B cell (primary cell): ENCODE results near the gene CDKL4.

Experiments used
- EZH2 ChIP-seq: IDR thresholded peaks from 2 replicates; pipeline ENCODE4 v1.6.1; 2012; ENCODE audit warnings: borderline replicate concordance, low read depth, mild to moderate bottlenecking, moderate library complexity, low read length; ENCODE audit not compliant: insufficient read depth, poor library complexity, severe bottlenecking
- TF ChIP-seq, protein P1 (sequence below): fragments of 200-600 bp; IDR thresholded peaks from one replicate; pipeline ENCODE4 v1.8.0; 2022; ENCODE audit warnings: antibody characterized with exemption, mild to moderate bottlenecking

- TF ChIP-seq, protein P1, sequence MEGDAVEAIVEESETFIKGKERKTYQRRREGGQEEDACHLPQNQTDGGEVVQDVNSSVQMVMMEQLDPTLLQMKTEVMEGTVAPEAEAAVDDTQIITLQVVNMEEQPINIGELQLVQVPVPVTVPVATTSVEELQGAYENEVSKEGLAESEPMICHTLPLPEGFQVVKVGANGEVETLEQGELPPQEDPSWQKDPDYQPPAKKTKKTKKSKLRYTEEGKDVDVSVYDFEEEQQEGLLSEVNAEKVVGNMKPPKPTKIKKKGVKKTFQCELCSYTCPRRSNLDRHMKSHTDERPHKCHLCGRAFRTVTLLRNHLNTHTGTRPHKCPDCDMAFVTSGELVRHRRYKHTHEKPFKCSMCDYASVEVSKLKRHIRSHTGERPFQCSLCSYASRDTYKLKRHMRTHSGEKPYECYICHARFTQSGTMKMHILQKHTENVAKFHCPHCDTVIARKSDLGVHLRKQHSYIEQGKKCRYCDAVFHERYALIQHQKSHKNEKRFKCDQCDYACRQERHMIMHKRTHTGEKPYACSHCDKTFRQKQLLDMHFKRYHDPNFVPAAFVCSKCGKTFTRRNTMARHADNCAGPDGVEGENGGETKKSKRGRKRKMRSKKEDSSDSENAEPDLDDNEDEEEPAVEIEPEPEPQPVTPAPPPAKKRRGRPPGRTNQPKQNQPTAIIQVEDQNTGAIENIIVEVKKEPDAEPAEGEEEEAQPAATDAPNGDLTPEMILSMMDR, result no peak
- TF ChIP-seq EZH2, result no peak
Measured at GRCh38 chr2:39154944-39155343, 88.8 kb downstream of the CDKL4 start.
